Thymus (tissue), 11 donors: Measurements from ENCODE around the gene ATF4. TPM values are rescaled to one million over a fixed set of nuclear protein-coding genes. Genes with fewer than 3 reads are reported as not detected.
A peak's percentile ranks its signal among the peaks of the same experiment; 100 is the strongest.

Experiments
- DNase-seq, 9 donors: peaks; one replicate each; pipeline ENCODE4 v3.0.0-alpha.2; 2013; ENCODE audit warnings: low spot score in 9 of 9, low read depth in 6 of 9, missing footprints in 1 of 9
- H3K27ac ChIP-seq, 2 donors: one replicate each; pipeline ENCODE4 v1.5.1; 2013; ENCODE audit warnings: control low read depth in 1 of 2, low read depth in 1 of 2, low read length in 1 of 2, mild to moderate bottlenecking in 1 of 2, moderate library complexity in 1 of 2
- H3K27me3 ChIP-seq, 2 donors: one replicate each; pipeline ENCODE4 v1.5.1; 2013; ENCODE audit warnings: low read length in 1 of 2; ENCODE audit not compliant: control insufficient read depth in 2 of 2, insufficient read depth in 1 of 2
- H3K36me3 ChIP-seq, 2 donors: one replicate each; pipeline ENCODE4 v1.5.1; 2013; ENCODE audit warnings: low read length in 1 of 2, mild to moderate bottlenecking in 1 of 2, moderate library complexity in 1 of 2; ENCODE audit not compliant: control insufficient read depth in 2 of 2, insufficient read depth in 2 of 2
- H3K4me1 ChIP-seq, 2 donors: one replicate each; pipeline ENCODE4 v1.5.1; 2013; ENCODE audit warnings: low read length in 2 of 2; ENCODE audit not compliant: control insufficient read depth in 2 of 2, insufficient read depth in 2 of 2
- H3K4me3 ChIP-seq, 2 donors: one replicate each; pipeline ENCODE4 v1.5.1; 2013; ENCODE audit warnings: low read length in 2 of 2, control low read depth in 1 of 2, mild to moderate bottlenecking in 1 of 2
- H3K9me3 ChIP-seq, 2 donors: one replicate each; pipeline ENCODE4 v1.5.1; 2013; ENCODE audit warnings: low read length in 1 of 2, mild to moderate bottlenecking in 1 of 2; ENCODE audit not compliant: control insufficient read depth in 2 of 2, insufficient read depth in 1 of 2
- WGBS: extraction: QIAGEN DNeasy Blood & Tissue Kit; methylation state at CpG from one replicate; pipeline ENCODE4 v1.1.7; 2013; 5-methylcytosine and 5-hydroxymethylcytosine counted together
- polyA plus RNA-seq: library from polyadenylated mRNA; stranded (reverse); fragments of 200-250 nt; gene quantifications from one replicate; pipeline ENCODE4 v1.2.3, GENCODE V29; 2013
- total RNA-seq: library from RNA; stranded (reverse); fragments of 120-200 nt; gene quantifications from one replicate; pipeline ENCODE4 v1.2.4, GENCODE V29; 2013
- donor health status: healthy.

Gene ATF4
- total and polyA plus RNA-seq, 2 donors: 289 to 520 TPM

GRCh38 chr22:39535831-39536449 lies 15.6 kb downstream of the ATF4 start:
- H3K9me3 ChIP-seq: peaks cover 0 to 5% of the 10 kb centered on the region in 2 donors
- WGBS: 96% methylated on average over 15 of the region's 15 CpGs
- peaks cover 0 to 9% of the 10 kb centered on the region in 2 donors for H3K27me3 ChIP-seq
- H3K4me3 ChIP-seq: no peak overlapping the region
- no peak overlapping the region for H3K27ac ChIP-seq
- peaks cover 0 to 6% of the 10 kb centered on the region in 2 donors for H3K36me3 ChIP-seq
- H3K4me1 ChIP-seq: peaks cover 11 to 33% of the 10 kb centered on the region in 2 donors
- no peak for DNase-seq

GRCh38 chr22:39536711-39537110 lies 16.3 kb downstream of the ATF4 start:
- WGBS: 90% methylated on average over 8 of the region's 8 CpGs
- DNase-seq: no peak
- peaks cover 5 to 25% of the 10 kb centered on the region in 2 donors for H3K4me1 ChIP-seq

GRCh38 chr22:39537975-39538374 lies 17.6 kb downstream of the ATF4 start:
- WGBS: 75% methylated on average over 2 of the region's 2 CpGs
- DNase-seq: no peak

More at GRCh38 chr22:39536711-39537110, 16.3 kb downstream of the ATF4 start:
- Histone ChIP-seq H3K36me3 (no peaks in the 10 kb centered on the region), H3K27me3 (peaks cover 0 to 12% of the 10 kb centered on the region in 2 donors), H3K27ac (no peak overlapping the region), H3K4me3 (no peak overlapping the region), H3K9me3 (peaks cover 0 to 5% of the 10 kb centered on the region in 2 donors)

GRCh38 chr22:39543095-39543494 lies 22.7 kb downstream of the ATF4 start:
- Histone ChIP-seq H3K4me3 (no peak overlapping the region), H3K27me3 (peaks cover 4 to 45% of the 10 kb centered on the region in 2 donors)
- 21% methylated on average over 11 of the region's 11 CpGs for WGBS

More at GRCh38 chr22:39537975-39538374, 17.6 kb downstream of the ATF4 start:
- Histone ChIP-seq H3K36me3 (no peaks in the 10 kb centered on the region), H3K4me1 (peaks cover 3 to 20% of the 10 kb centered on the region in 2 donors), H3K9me3 (peaks cover 0 to 5% of the 10 kb centered on the region in 2 donors), H3K4me3 (no peak overlapping the region), H3K27ac (no peak overlapping the region), H3K27me3 (peaks cover 0 to 19% of the 10 kb centered on the region in 2 donors)

GRCh38 chr22:39545386-39546365 lies 25.3 kb downstream of the ATF4 start:
- Histone ChIP-seq H3K9me3 (peaks cover 0 to 3% of the 10 kb centered on the region in 2 donors), H3K36me3 (no peaks in the 10 kb centered on the region), H3K4me1 (peaks cover 0 to 8% of the 10 kb centered on the region in 2 donors), H3K27ac (no peak overlapping the region), H3K27me3 (peaks cover 4 to 63% of the 10 kb centered on the region in 2 donors), H3K4me3 (no peak overlapping the region)
- 26% methylated on average over 39 of the region's 39 CpGs for WGBS
- DNase-seq: peak in 3 of 9 donors; percentile 63 to 79 (median 75)

More at GRCh38 chr22:39543095-39543494, 22.7 kb downstream of the ATF4 start:
- Histone ChIP-seq H3K4me1 (peaks cover 0 to 8% of the 10 kb centered on the region in 2 donors), H3K9me3 (peaks cover 0 to 8% of the 10 kb centered on the region in 2 donors), H3K36me3 (no peaks in the 10 kb centered on the region), H3K27ac (no peak overlapping the region)
- DNase-seq: peak in 2 of 9 donors; percentile 52 to 63

GRCh38 chr22:39546889-39547586 lies 26.7 kb downstream of the ATF4 start:
- DNase-seq: no peak
- WGBS: 66% methylated on average over 5 of the region's 5 CpGs
- H3K27ac ChIP-seq: no peak overlapping the region
- H3K9me3 ChIP-seq: peaks cover 0 to 3% of the 10 kb centered on the region in 2 donors
- H3K36me3 ChIP-seq: no peaks in the 10 kb centered on the region
- peaks cover 4 to 70% of the 10 kb centered on the region in 2 donors for H3K27me3 ChIP-seq
- no peak overlapping the region for H3K4me3 ChIP-seq
- H3K4me1 ChIP-seq: peaks cover 0 to 8% of the 10 kb centered on the region in 2 donors

GRCh38 chr22:39547587-39547947 lies 27.2 kb downstream of the ATF4 start:
- H3K4me3 ChIP-seq: no peak overlapping the region
- 60% methylated on average over 2 of the region's 2 CpGs for WGBS
- no peaks in the 10 kb centered on the region for H3K36me3 ChIP-seq
- peaks cover 0 to 8% of the 10 kb centered on the region in 2 donors for H3K4me1 ChIP-seq
- H3K9me3 ChIP-seq: peaks cover 0 to 3% of the 10 kb centered on the region in 2 donors
- H3K27me3 ChIP-seq: peaks cover 4 to 71% of the 10 kb centered on the region in 2 donors
- H3K27ac ChIP-seq: no peak overlapping the region
- no peak for DNase-seq

- H3K27me3 ChIP-seq: peaks cover 23 to 90% of the 10 kb centered on the region in 2 donors
- H3K9me3 ChIP-seq: peaks cover 0 to 4% of the 10 kb centered on the region in 2 donors
- no peak overlapping the region for H3K27ac ChIP-seq
- 98% methylated on average over 3 of the region's 3 CpGs for WGBS
- H3K4me3 ChIP-seq: no peak overlapping the region
- no peak for DNase-seq
- peaks cover 0 to 14% of the 10 kb centered on the region in 2 donors for H3K4me1 ChIP-seq
- H3K36me3 ChIP-seq: no peaks in the 10 kb centered on the region
Observed at GRCh38 chr22:39553429-39553828, 33.1 kb downstream of the ATF4 start.
